ENCODE measurements around the gene ADCK1.
"Not testable (repeated sequence)": the region's sequence is repeated elsewhere in the genome, so short reads cannot be mapped to it uniquely, and the experiment has no call there.

ADCK1 gene

DNA sequence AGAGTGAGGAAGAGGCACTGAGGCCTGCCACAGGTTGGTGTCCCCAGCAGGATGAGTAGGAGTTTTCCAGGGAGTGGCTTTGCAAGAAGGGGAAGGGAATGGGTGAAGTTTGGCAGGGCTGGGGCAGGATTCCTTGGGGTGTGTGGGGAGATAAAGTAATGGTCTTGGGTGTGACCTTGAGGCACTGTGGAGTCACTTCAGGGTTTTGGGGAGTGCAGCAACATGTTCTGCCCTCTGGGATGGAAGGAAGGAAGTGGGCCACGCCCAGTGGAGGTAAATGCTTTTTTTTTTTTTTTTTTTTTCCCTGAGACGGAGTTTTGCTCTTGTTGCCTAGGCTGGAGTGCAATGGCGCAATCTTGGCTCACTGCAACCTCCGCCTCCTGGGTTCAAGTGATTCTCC, 108.9 kb downstream of the ADCK1 start:
- no peak for DNase-seq

DNA sequence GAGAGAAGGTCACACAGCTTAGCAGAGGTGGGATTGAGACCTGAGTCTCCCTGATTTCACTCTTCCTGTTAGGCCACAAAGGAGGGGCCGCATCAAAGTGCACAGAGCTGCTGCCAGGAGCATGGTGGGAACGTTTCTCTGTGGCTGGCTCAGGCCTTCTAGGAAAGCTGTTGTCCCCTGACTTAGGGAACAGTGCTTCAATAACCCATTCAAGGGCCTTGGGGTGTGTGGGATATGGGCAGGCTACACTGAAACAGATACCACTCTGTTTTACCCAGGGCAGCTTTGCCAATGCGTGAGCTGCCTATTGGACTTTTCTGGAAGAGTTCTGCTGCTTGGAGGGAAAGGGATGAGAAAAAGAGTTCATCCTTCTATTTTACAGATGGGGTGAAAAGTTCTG, 110.0 kb downstream of the ADCK1 start:
- DNase-seq, result no peak

DNA sequence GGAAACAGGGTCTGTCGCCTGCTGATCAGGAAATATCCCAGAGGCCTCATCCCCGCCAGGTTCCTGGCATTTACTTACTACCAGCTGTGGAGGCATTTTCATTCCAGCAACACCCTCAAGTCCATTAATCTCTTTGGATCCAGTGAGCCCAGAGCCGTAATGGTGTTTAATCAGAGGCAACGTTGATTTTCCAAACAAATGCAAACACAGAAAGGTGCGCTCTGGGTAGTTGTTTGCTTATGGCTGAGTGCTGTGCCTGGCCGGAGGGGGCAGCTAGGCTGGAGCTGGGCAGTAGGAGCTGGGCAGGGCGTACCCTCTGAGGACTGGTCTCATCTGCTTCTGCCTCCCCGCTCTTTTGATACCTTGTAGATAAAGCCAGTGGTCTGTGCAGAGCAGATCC, 110.6 kb downstream of the ADCK1 start:
- DNase-seq, result no peak

DNA sequence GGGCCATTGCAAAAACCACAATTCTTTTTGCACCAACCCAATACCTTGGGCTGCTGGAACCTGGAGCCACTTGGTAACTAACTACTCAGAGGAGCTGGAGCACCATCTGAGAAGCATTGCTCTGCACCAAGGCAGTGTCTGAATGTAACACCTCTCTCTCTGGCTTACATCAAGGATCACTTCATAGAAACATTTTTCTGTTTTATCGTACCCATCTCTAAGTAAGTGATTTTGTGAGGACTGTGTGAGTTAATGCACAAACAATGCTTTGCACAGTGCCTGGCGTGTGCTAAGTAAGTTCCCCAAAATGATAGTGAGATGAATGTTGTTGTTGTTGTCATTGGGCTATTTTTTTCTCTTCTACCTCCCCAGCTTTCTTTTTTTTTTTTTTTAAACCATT, 111.4 kb downstream of the ADCK1 start:
- DNase-seq, result no peak

DNA sequence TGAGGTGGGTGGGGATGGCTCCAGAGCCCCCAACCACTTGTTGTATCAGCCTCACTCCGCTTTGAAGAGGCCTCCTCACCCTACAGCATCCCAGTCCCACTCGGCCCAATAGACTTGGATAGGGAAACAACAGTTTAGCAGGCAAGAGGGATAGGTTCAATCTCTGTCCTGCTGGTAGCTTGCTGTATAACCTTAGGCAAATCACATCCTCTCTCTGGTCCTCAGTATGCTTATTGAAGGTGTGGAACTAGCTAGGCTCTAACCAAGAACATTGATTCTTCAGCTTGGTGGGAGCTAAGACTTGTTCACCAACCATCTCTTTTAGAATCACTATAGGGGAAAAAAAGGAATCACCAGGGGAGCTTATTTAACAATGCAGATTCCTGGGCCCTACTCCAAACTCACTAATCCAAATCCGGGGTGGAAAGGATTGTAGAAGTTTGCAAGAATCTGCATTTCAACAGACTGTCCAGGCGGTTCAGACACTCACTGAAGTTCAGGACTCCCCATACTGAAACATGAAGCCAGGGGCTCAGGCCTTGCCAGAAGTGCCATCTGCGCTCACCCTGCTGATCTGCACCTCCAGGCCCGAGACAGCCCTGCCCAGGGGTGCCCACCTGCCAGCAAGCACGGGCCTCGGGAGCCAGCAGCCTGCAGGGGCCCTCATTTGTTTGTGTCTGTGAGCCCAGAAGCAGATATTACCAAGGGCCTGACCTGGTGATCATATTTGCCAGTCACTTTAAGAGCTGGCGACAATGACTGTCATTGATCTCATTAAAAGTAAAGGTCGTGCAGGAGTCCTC, 113.0 kb downstream of the ADCK1 start:
- DNase-seq, result no peak

DNA sequence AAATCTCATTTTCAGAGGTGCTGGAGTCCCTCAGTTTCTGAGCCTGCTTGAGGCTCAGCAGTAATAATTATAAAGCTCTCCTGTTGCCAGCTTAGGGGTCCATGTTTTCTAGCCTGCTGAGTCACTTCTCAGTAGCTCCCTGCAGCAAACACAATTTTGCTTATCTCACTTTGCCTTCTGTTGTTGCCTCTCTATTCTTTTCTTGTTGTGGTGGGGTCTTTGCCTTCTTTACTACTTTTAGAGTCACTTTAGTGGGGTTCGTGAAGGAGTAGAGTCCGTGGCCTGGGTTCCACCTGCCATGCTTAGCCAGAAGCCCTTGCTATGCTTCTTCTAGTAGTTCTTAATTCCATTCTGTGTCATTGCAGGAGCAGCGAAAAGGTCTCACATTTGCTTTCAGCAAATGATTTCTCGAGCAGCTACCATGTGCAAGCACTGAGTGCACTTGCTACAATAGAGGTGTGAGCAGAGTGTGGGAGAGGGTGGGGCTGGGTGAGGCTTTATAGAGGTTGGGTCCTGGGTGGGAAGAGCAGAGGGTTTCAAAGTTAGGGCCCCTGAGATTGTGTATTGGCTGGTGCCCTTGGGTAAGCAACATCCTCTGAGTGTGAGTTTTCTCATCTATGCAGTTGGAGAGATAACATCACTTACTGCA, 114.3 kb downstream of the ADCK1 start:
- DNase-seq, result no peak

DNA sequence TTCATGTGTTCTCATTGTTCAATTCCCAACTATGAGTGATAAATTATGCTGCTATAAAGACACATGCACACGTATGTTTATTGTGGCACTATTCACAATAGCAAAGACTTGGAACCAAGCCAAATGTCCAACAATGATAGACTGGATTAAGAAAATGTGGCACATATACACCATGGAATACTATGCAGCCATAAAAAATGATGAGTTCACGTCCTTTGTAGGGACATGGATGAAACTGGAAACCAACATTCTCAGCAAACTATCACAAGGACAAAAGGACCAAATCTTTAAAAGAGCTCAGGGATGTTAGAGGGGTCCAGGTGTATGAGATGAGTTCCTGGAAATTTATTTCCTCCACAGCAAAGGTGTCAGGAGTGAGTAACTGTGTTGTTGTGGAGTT, 115.5 kb downstream of the ADCK1 start:
- DNase-seq, result not testable (repeated sequence)

DNA sequence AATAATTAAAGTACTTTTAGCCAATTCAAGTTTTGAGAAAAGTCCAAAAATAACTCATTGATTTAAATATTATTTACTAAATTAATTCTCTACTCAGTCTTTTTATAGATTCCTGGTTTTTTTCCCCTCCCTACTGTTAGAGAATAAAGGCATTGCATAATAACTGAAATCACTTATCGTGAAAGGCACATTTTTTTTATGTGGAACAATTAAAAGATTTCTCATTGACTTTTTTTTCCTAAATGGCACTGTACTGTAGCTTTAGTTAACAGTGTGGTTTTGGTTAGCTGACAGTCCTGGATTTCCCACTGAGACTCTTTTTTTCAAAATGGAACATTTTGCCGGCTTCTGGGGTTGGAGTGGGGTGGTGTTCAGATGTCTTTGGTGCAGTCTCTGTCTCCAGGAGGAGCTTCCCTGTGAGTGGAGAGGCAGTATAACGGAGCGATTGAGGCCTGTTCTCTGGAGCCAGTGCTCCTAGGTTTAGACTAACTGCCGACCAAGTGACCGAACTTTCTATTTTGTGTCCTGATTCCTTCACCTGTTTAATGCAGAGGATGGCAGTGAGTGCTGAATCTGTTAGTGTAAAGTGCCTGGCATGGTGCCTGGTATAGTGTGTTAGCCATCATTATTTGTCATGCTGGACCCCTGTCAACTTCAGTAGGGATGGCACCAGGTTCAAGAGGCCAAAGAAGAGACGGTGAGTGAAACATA, 117.7 kb downstream of the ADCK1 start:
- no peak for DNase-seq

DNA sequence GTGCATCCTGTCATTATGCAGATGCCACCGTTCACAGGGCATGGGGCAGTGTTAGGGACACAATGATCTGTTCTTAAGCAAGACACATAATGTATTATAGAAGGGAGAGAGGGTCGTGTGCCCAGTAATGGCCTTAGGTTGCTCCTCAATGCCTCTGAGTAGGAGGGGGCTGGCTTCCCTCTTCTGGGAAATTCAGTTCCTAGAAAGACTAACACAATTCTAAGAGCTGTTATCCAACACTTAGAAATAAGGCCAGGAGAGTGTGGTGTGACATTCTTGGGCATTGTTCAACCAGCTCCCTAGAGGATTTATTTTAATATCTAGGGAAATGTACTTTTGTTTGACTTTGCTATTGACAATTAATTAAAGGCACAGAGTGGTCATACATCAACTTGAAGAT, 118.5 kb downstream of the ADCK1 start:
- DNase-seq, result no peak

DNA sequence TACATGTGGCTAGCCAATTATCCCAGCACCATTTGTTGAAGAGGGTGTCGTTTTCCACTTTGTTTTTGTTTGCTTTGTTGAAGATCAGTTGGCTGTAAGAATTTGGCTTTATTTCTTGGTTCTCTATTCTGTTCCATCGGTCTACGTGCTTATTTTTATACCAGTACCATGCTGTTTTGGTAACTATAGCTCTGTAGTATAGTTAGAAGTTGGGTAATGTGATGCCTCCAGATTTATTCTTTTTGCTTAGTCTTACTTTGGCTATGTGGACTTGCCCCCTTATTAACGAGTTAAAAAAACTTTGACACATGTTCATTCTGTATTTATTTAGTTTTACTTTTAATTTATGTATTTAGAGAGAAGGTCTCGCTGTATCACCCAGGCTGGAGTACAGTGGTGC, 120.4 kb downstream of the ADCK1 start:
- no peak for DNase-seq

DNA sequence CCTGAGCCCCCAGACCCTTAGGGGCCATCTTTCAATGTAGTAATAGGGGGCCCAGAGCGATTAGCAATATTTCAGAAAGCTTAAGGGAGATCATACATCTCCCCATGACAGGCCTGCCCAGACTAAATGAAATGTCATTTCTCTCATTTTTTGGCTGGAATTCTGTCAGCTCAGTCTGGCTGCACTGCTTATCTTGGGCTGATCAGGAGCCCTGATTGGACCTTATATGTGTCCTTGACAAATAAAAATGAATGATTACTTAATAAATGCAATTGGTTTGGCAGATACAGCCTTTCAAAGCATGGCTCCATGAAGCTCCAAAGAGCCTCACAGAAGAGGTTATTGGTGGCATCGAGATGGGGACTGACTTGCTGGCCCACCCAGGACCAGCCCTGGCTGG, 121.9 kb downstream of the ADCK1 start:
- no peak for DNase-seq

DNA sequence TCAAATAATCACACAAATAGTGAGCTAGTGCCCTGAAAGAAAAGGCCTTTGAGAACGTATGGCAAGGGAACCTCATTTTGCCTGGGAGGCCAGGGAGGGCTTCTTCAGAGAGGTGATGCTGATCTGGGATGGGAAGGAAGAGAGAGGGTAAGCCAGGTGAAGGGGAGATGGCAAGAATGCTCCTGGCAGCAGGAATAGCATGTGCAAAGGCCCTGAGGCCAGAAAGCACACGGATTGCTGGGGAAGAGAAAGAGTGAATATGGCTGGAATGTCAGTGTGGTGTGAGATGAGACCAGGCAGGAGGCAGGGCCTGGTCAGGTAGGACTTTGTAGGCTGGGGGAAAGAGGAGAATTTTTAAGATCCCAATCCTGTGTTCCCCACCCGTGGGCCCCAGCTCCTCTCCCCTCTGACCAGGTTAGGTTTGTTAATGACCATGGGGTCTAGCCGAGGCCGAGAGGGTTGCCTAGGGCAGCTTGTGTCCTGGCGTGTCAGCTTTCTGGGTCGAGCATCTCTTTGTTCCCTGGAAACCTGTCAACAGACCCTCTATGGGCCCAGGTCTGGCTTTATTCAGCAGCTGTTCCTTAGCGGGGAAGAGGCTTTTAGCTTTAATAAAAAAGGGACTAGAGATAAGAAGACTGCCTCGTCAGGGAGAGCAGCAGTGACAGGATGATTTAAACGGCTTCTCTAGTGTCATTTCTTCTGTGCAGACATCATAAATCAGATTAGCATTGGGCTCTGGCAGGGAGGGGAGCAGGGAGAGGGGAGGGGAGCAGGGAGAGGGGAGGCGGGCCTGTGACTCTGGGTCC, 123.4 kb downstream of the ADCK1 start:
- DNase-seq, result no peak

DNA sequence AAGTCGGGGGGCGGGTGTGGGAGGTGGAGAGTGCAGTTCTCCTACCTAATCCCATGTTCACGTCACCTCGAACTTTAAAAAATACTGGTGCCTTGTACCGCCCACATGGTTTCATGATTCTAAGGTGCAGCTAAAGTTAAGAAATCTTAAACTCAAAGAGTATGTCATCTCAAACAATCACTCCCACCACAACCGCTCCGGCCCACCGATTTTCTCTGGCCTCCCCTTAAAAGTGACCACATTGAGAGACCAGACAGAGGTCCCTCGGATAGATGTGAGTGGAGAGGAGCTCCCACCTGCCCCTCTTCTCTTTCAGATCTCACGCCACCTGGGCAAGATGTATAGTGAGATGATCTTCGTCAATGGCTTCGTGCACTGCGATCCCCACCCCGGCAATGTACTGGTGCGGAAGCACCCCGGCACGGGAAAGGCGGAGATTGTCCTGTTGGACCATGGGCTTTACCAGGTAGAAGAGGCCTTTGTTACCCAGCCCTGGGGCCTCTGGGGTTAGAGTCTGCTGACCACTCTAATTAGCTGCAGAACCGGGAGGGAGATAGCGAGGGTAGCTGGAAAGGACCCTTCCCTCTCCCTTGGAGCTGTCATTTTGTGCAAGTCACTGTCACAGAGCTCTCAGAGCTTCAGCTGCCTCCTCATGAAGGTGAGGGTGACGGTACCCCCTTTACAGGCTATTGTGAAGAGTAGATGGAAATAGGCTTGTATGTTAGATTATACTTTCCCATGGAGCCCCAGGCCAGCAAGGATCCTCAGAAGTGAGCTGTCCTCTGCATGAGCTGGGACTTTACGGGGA, 124.4 kb downstream of the ADCK1 start:
- DNase-seq, result no peak

DNA sequence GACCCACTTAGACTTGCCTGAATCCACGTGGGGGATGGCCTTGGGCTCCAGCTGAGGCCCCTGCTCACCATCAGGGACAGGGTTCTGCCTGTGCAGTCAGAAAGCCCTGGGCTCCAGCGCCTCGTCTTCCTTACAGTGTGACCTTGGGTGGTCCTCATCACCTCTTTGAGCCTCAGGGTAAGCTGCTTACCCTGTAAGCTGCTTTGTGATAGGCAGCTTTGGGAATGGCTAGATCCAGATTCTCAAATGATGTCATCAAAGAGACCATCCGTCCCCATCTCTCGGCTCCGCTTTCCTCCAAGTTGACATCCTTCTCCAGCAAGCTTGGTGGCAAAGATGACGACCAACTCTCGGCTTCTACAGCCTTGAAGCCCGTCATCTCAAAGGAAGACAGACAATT, 127.0 kb downstream of the ADCK1 start:
- DNase-seq, result no peak

DNA sequence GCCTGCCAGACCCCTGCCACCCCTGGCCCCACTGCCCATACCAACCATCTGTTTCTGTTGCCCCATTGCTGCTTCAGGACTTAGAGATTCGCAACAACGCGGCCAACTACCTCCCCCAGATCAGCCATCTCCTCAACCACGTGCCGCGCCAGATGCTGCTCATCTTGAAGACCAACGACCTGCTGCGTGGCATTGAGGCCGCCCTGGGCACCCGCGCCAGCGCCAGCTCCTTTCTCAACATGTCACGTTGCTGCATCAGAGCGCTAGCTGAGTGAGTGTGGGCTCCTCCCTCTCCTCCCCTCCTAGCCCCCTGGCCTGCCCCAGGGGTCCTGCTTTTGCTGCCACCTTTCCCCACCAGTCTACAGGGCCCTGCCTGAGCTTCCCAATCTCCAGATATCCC, 131.5 kb downstream of the ADCK1 start:
- no peak for DNase-seq

DNA sequence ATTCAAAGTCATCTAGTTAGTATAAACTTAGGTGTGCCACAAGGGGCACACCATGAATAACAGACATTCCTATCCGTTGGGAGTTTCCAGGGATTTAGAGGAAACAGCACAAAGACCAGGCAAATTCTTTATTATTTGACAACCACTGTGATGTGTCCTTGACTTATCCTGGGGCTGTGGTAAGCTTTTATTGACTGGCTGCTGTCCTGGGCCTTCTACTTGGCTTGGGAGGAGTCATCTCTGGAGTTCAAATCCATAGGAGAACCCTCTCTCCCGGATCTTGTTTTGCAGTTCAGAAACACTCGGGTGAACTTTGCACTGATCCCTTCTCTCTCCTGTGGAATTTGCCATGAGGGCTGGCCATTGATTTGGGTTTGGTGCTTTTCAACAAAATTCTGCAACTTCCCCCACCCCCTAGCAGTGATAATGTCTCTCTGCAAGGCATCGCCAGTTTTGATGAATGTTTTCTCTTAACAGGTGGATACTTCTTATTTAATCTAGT, 136.3 kb downstream of the ADCK1 start:
- DNase-seq, result no peak

DNA sequence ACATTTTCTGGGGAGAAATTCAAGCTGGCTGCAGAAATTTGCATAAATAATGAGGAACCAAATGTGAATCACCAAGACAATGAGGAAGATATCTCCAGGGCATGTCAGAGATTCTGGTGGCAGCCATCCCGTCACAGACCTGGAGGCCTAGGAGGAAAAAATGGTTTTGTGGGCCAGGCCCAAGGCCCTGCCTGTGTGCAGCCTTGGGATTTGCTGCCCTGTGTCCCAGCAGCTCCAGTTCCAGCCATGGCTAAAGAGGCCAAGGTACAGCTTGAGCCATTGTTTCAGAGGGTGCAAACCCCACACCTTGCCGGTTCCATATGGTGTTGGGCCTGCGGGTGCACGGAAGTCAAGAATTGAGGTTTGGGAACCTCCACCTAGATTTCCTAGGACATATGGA, 147.5 kb downstream of the ADCK1 start:
- no peak for DNase-seq

DNA sequence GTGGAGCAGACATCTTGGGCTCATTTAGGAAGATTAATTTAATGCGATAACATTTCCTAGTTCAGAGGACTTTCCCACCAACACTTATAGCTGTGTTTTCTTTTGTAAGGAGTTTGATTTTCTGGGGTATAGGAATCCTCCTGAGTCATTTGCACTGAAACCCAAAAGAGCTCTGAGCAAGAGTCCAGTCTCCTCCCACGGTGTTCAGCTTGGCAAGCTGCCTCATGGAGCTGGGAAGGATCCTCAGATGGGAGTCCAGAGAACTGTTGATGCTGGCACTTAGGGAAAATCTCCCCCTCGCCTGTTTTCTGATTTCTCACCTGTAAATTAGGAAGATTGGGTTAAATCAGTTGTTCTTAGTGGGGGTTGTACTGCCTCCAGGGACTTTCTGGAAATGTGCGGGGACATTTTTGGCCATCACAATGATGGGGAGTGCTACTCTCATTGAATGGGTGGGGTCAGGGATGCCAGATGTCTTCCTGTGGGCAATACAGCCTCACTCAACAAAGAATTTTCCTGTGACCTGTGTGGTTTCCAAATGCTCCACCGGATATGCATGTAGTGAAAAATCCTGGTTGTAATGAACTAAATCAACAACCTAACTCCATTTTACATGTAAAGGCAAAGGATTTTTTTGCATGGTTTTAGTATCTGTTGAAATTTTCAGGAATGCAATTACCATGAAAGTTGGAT, 150.6 kb downstream of the ADCK1 start:
- DNase-seq, result no peak

DNA sequence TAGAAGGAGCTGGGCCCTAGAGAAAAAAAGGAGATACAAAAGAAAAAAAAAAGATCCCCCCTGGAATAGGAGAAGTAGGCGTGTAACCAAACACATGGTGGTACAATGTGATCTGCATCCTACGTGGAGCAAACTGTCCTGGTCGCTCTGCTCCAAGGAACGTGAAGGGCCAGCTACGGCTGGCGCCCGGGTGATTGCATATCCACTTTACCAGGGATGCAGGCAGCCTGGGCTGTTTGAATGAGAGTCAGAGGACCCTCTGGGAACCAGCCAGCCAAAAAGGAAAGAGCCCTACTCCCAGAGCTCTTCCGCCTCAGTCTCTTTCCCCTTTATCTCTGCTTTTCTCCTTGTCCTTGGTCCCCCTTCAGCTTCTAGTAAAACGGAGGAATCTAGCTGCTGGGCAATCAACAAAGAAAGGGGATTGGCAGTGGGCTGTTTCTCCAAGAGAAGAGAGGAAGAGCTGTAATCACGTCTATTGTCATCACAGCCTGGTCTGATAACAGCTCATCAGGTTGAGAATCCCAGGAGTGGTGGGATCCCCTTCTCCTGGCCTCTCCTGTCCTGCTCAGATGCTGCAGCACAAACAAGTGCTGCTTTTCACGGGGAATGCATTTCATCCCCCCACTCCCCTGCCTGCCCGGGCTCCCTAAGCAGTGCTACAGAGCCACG, 156.0 kb downstream of the ADCK1 start:
- no peak for DNase-seq

DNA sequence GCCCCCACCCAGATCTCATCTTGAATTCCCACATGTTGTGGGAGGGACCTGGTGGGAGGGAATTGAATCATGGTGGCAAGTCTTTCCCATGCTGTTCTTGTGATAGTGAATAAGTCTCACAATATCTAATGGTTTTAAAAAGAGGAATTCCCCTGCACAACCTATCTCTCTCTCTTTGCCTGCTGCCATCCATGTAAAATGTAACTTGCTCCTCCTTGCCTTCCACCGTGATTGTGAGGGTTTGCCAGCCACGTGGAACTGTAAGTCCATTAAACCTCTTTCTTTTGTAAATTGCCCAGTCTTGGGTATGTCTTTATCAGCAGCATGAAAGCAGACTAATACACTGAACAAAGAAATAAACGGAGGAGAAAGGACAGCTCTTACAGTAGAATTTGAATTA, 159.8 kb downstream of the ADCK1 start:
- not testable (repeated sequence) for DNase-seq
